T-helper 1 cell treated with Interleukin-12 subunit alpha and Interleukin-12 subunit beta and Interleukin-4 antibody, amounts not matched to agents 30 μg/mL and 1 μg/mL, for 36 hours (primary cell): Measurements from ENCODE around the gene RPA3.
A peak's percentile ranks its signal among the peaks of the same experiment; 100 is the strongest.

Experiments used
- H3K27ac Mint-ChIP-seq: one replicate; pipeline ENCODE4 v1.8.0; 2021; ENCODE audit warnings: mild to moderate bottlenecking, mixed read lengths
- H3K27me3 Mint-ChIP-seq: one replicate; pipeline ENCODE4 v1.8.0; 2021; ENCODE audit warnings: low read depth, mixed read lengths
- H3K36me3 Mint-ChIP-seq: one replicate; pipeline ENCODE4 v1.8.0; 2021; ENCODE audit warnings: low read depth, mixed read lengths
- H3K4me1 Mint-ChIP-seq: one replicate; pipeline ENCODE4 v1.8.0; 2021; ENCODE audit warnings: low read depth, mixed read lengths
- H3K4me3 Mint-ChIP-seq: one replicate; pipeline ENCODE4 v1.8.0; 2021; ENCODE audit warnings: mild to moderate bottlenecking, moderate library complexity, mixed read lengths
- H3K9me3 Mint-ChIP-seq: one replicate; pipeline ENCODE4 v1.8.0; 2021; ENCODE audit warnings: mixed read lengths

Gene RPA3

GRCh38 chr7:7742223-7742622 lies 23.8 kb upstream of the RPA3 start:
- Mint-ChIP-seq H3K4me1 (peaks cover 11% of the 10 kb centered on the region), H3K27ac (no peak overlapping the region), H3K27me3 (no peaks in the 10 kb centered on the region), H3K4me3 (no peak overlapping the region), H3K9me3 (no peaks in the 10 kb centered on the region), H3K36me3 (peaks cover 2% of the 10 kb centered on the region)

GRCh38 chr7:7740037-7740355 lies 21.6 kb upstream of the RPA3 start:
- H3K27ac Mint-ChIP-seq: no peak overlapping the region
- no peaks in the 10 kb centered on the region for H3K9me3 Mint-ChIP-seq
- peaks cover 11% of the 10 kb centered on the region for H3K4me1 Mint-ChIP-seq
- H3K27me3 Mint-ChIP-seq: no peaks in the 10 kb centered on the region
- H3K4me3 Mint-ChIP-seq: no peak overlapping the region
- peaks cover 2% of the 10 kb centered on the region for H3K36me3 Mint-ChIP-seq

- no peak overlapping the region for H3K4me3 Mint-ChIP-seq
- H3K4me1 Mint-ChIP-seq: peaks cover 11% of the 10 kb centered on the region
- H3K27ac Mint-ChIP-seq: no peak overlapping the region
- H3K36me3 Mint-ChIP-seq: peaks cover 2% of the 10 kb centered on the region
- H3K27me3 Mint-ChIP-seq: no peaks in the 10 kb centered on the region
- no peaks in the 10 kb centered on the region for H3K9me3 Mint-ChIP-seq
Measured at GRCh38 chr7:7739204-7740036, 21.0 kb upstream of the RPA3 start.

- H3K27me3 Mint-ChIP-seq: no peaks in the 10 kb centered on the region
Measured at GRCh38 chr7:7738622-7739021, 20.2 kb upstream of the RPA3 start.

GRCh38 chr7:7738177-7738576 lies 19.8 kb upstream of the RPA3 start:
- H3K27me3 Mint-ChIP-seq: no peaks in the 10 kb centered on the region
- H3K4me3 Mint-ChIP-seq: no peak overlapping the region
- H3K9me3 Mint-ChIP-seq: no peaks in the 10 kb centered on the region
- no peak overlapping the region for H3K27ac Mint-ChIP-seq
- H3K4me1 Mint-ChIP-seq: peaks cover 11% of the 10 kb centered on the region
- peaks cover 2% of the 10 kb centered on the region for H3K36me3 Mint-ChIP-seq

More at GRCh38 chr7:7738622-7739021, 20.2 kb upstream of the RPA3 start:
- H3K9me3 Mint-ChIP-seq: no peaks in the 10 kb centered on the region
- H3K4me3 Mint-ChIP-seq: no peak overlapping the region
- H3K36me3 Mint-ChIP-seq: peaks cover 2% of the 10 kb centered on the region
- H3K27ac Mint-ChIP-seq: no peak overlapping the region
- peaks cover 11% of the 10 kb centered on the region for H3K4me1 Mint-ChIP-seq

- H3K4me1 Mint-ChIP-seq: peaks cover 11% of the 10 kb centered on the region
- no peak overlapping the region for H3K27ac Mint-ChIP-seq
- H3K9me3 Mint-ChIP-seq: no peaks in the 10 kb centered on the region
- no peaks in the 10 kb centered on the region for H3K27me3 Mint-ChIP-seq
- no peak overlapping the region for H3K4me3 Mint-ChIP-seq
- peaks cover 2% of the 10 kb centered on the region for H3K36me3 Mint-ChIP-seq
Measured at GRCh38 chr7:7737674-7738073, 19.3 kb upstream of the RPA3 start.

GRCh38 chr7:7736671-7737070 lies 18.3 kb upstream of the RPA3 start:
- no peaks in the 10 kb centered on the region for H3K9me3 Mint-ChIP-seq
- H3K27ac Mint-ChIP-seq: no peak overlapping the region
- H3K4me1 Mint-ChIP-seq: peaks cover 11% of the 10 kb centered on the region
- H3K4me3 Mint-ChIP-seq: no peak overlapping the region
- peaks cover 2% of the 10 kb centered on the region for H3K36me3 Mint-ChIP-seq
- H3K27me3 Mint-ChIP-seq: no peaks in the 10 kb centered on the region

- Mint-ChIP-seq H3K27me3 (no peaks in the 10 kb centered on the region), H3K36me3 (no peaks in the 10 kb centered on the region)
Measured at GRCh38 chr7:7732621-7733281, 14.3 kb upstream of the RPA3 start.

GRCh38 chr7:7731732-7732131 lies 13.3 kb upstream of the RPA3 start:
- no peak overlapping the region for H3K4me3 Mint-ChIP-seq

More at GRCh38 chr7:7732621-7733281, 14.3 kb upstream of the RPA3 start:
- no peaks in the 10 kb centered on the region for H3K9me3 Mint-ChIP-seq
- no peaks in the 10 kb centered on the region for H3K4me1 Mint-ChIP-seq
- H3K27ac Mint-ChIP-seq: no peak overlapping the region
- no peak overlapping the region for H3K4me3 Mint-ChIP-seq

GRCh38 chr7:7720750-7721621 lies 2.6 kb upstream of the RPA3 start:
- peaks cover 18% of the 10 kb centered on the region for H3K4me1 Mint-ChIP-seq
- H3K27me3 Mint-ChIP-seq: no peaks in the 10 kb centered on the region
- no peak overlapping the region for H3K4me3 Mint-ChIP-seq
- H3K27ac Mint-ChIP-seq: no peak overlapping the region
- H3K36me3 Mint-ChIP-seq: peaks cover 14% of the 10 kb centered on the region
- no peaks in the 10 kb centered on the region for H3K9me3 Mint-ChIP-seq

More at GRCh38 chr7:7731732-7732131, 13.3 kb upstream of the RPA3 start:
- Mint-ChIP-seq H3K4me1 (no peaks in the 10 kb centered on the region), H3K9me3 (peaks cover 1% of the 10 kb centered on the region), H3K27me3 (no peaks in the 10 kb centered on the region), H3K27ac (no peak overlapping the region), H3K36me3 (no peaks in the 10 kb centered on the region)

- H3K4me3 Mint-ChIP-seq: no peak overlapping the region
- H3K36me3 Mint-ChIP-seq: peaks cover 14% of the 10 kb centered on the region
- peaks cover 18% of the 10 kb centered on the region for H3K4me1 Mint-ChIP-seq
- no peak overlapping the region for H3K27ac Mint-ChIP-seq
- no peaks in the 10 kb centered on the region for H3K9me3 Mint-ChIP-seq
- no peaks in the 10 kb centered on the region for H3K27me3 Mint-ChIP-seq
Measured at GRCh38 chr7:7720193-7720592, 1.8 kb upstream of the RPA3 start.

GRCh38 chr7:7719236-7719635 lies 829 bp upstream of the RPA3 start:
- H3K27ac Mint-ChIP-seq: peak overlapping the region; percentile 77
- peaks cover 14% of the 10 kb centered on the region for H3K36me3 Mint-ChIP-seq
- H3K4me1 Mint-ChIP-seq: peaks cover 18% of the 10 kb centered on the region
- no peaks in the 10 kb centered on the region for H3K27me3 Mint-ChIP-seq
- no peaks in the 10 kb centered on the region for H3K9me3 Mint-ChIP-seq
- H3K4me3 Mint-ChIP-seq: no peak overlapping the region

GRCh38 chr7:7713730-7714129 lies 4.7 kb downstream of the RPA3 start:
- H3K27me3 Mint-ChIP-seq: peaks cover 7% of the 10 kb centered on the region
- H3K9me3 Mint-ChIP-seq: no peaks in the 10 kb centered on the region
- no peak overlapping the region for H3K4me3 Mint-ChIP-seq
- H3K36me3 Mint-ChIP-seq: no peaks in the 10 kb centered on the region
- H3K4me1 Mint-ChIP-seq: peaks cover 14% of the 10 kb centered on the region
- H3K27ac Mint-ChIP-seq: no peak overlapping the region

- Mint-ChIP-seq H3K27ac (no peak overlapping the region), H3K27me3 (peaks cover 9% of the 10 kb centered on the region), H3K9me3 (no peaks in the 10 kb centered on the region), H3K4me1 (peaks cover 15% of the 10 kb centered on the region), H3K36me3 (no peaks in the 10 kb centered on the region), H3K4me3 (no peak overlapping the region)
Measured at GRCh38 chr7:7710469-7710868, 7.9 kb downstream of the RPA3 start.
